Measurements from ENCODE around the gene ST3GAL4.
"Not testable (repeated sequence)": the region's sequence is repeated elsewhere in the genome, so short reads cannot be mapped to it uniquely, and the experiment has no call there.

Gene ST3GAL4

GRCh38 chr11:126344141-126345080 lies 11.1 kb upstream of the ST3GAL4 start:
- DNase-seq: peak in 3 of 10 donors; percentile 2 to 64 (median 46)
- intact Hi-C loops (cut with DNase I): no loop called here

- peak in 3 of 10 donors; percentile 25 to 71 (median 70) for DNase-seq
- intact Hi-C loops (cut with DNase I): no loop called here
These were observed 10.2 kb upstream of the ST3GAL4 start for GRCh38 chr11:126345283-126345682.

GRCh38 chr11:126345759-126346585 lies 9.5 kb upstream of the ST3GAL4 start:
- DNase-seq: peak in 3 of 10 donors; percentile 38 to 88 (median 77)
- intact Hi-C loops (cut with DNase I): no loop called here

GRCh38 chr11:126346586-126346940 lies 8.9 kb upstream of the ST3GAL4 start:
- DNase-seq: peak in 3 of 10 donors; percentile 2 to 50 (median 3)
- intact Hi-C loops (cut with DNase I): no loop called here

GRCh38 chr11:126346946-126347345 lies 8.5 kb upstream of the ST3GAL4 start:
- intact Hi-C loops (cut with DNase I): not testable (repeated sequence)
- DNase-seq: peak in 3 of 10 donors; percentile 5 to 53 (median 43)

GRCh38 chr11:126347751-126348668 lies 7.5 kb upstream of the ST3GAL4 start:
- intact Hi-C loops (cut with DNase I): no loop called here
- peak in 3 of 10 donors; percentile 11 to 70 (median 62) for DNase-seq

- intact Hi-C loops (cut with DNase I): no loop called here
These were observed 6.5 kb upstream of the ST3GAL4 start for GRCh38 chr11:126348806-126349582.

GRCh38 chr11:126350836-126351235 lies 4.7 kb upstream of the ST3GAL4 start:
- peak in 2 of 10 donors; percentile 43 to 58 for DNase-seq
- intact Hi-C loops (cut with DNase I): loop anchor here (5.0 kb wide), 1 partner anchor 39 kb away; no protein-coding TSS in a partner anchor

More at GRCh38 chr11:126348806-126349582, 6.5 kb upstream of the ST3GAL4 start:
- DNase-seq: peak in 3 of 10 donors; percentile 19 to 60 (median 57)

GRCh38 chr11:126352163-126352562 lies 3.3 kb upstream of the ST3GAL4 start:
- peak in 2 of 10 donors; percentile 50 to 76 for DNase-seq
- intact Hi-C loops (cut with DNase I): loop anchor here (5.0 kb wide), 1 partner anchor 40 kb away; no protein-coding TSS in a partner anchor

- DNase-seq: no peak
- intact Hi-C loops (cut with DNase I): loop anchor here (5.0 kb wide), 1 partner anchor 41 kb away; no protein-coding TSS in a partner anchor
These were observed 2.3 kb upstream of the ST3GAL4 start for GRCh38 chr11:126352934-126353801.

GRCh38 chr11:126354631-126355323 lies 709 bp upstream of the ST3GAL4 start:
- peak in 1 of 10 donors; percentile 20 for DNase-seq
- intact Hi-C loops (cut with DNase I): loop anchor here (5.0 kb wide), 3 partner anchors 38 to 63 kb away; no protein-coding TSS in a partner anchor

GRCh38 chr11:126355926-126356897 lies 726 bp downstream of the ST3GAL4 start:
- peak; percentile 67 to 97 (median 78) for DNase-seq
- intact Hi-C loops (cut with DNase I): loop anchor here (5.0 kb wide), 2 partner anchors 36 to 61 kb away; no protein-coding TSS in a partner anchor

GRCh38 chr11:126357055-126357962 lies 1.8 kb downstream of the ST3GAL4 start:
- intact Hi-C loops (cut with DNase I): loop anchor here (5.0 kb wide), 2 partner anchors 35 to 60 kb away; no protein-coding TSS in a partner anchor

GRCh38 chr11:126357969-126358762 lies 2.7 kb downstream of the ST3GAL4 start:
- peak in 2 of 10 donors; percentile 47 to 67 for DNase-seq

More at GRCh38 chr11:126357055-126357962, 1.8 kb downstream of the ST3GAL4 start:
- DNase-seq: peak in 2 of 10 donors; percentile 59 to 78

More at GRCh38 chr11:126357969-126358762, 2.7 kb downstream of the ST3GAL4 start:
- intact Hi-C loops (cut with DNase I): loop anchor here (5.0 kb wide), 2 partner anchors 34 to 59 kb away; no protein-coding TSS in a partner anchor

All from posterior cingulate gyrus (tissue), 11 donors.